Uterus (tissue), 4 donors: ENCODE data around the gene KRT39. TPM values are rescaled to one million over a fixed set of nuclear protein-coding genes. Genes with fewer than 3 reads are reported as not detected.

Experiments used
- DNase-seq, 2 donors: peaks; one replicate each; pipeline ENCODE4 v3.0.0-alpha.2; 2019 to 2020
- H3K27ac ChIP-seq, 2 donors: fragments of 200-600 bp; sonication (generic); 1 replicate in 1 of 2; 2 replicates in 1 of 2; pipeline ENCODE4 v1.5.1; 2016 to 2018
- H3K27me3 ChIP-seq, 2 donors: fragments of 200-600 bp; sonication (generic); one replicate each; pipeline ENCODE4 v1.5.1; 2018 to 2019; ENCODE audit warnings: control low read depth in 1 of 2
- H3K36me3 ChIP-seq, 2 donors: fragments of 200-600 bp; sonication (generic); one replicate each; pipeline ENCODE4 v1.5.1; 2019; ENCODE audit warnings: control low read depth in 1 of 2
- H3K4me1 ChIP-seq, 2 donors: fragments of 200-600 bp; sonication (generic); one replicate each; pipeline ENCODE4 v1.5.1; 2018 to 2019; ENCODE audit warnings: control low read depth in 1 of 2
- H3K4me3 ChIP-seq, 2 donors: fragments of 200-600 bp; sonication (generic); 1 replicate in 1 of 2; 2 replicates in 1 of 2; pipeline ENCODE4 v1.5.1; 2018 to 2019; ENCODE audit warnings: mild to moderate bottlenecking in 1 of 2
- H3K9me3 ChIP-seq, 2 donors: fragments of 200-600 bp; sonication (generic); one replicate each; pipeline ENCODE4 v1.5.1; 2019; ENCODE audit warnings: control low read depth in 1 of 2
- POLR2A ChIP-seq, 2 donors: fragments of 450-650 bp; IDR thresholded peaks; one replicate each; pipeline ENCODE4 v1.6.1; 2016; ENCODE audit warnings: antibody characterized with exemption in 2 of 2, mild to moderate bottlenecking in 1 of 2, moderate library complexity in 1 of 2
- intact Hi-C: fragments of 100-400 bp; cut with DNase I; formaldehyde crosslinking; loops from one replicate; pipeline ENCODE4 v1.15.1; 2023; ENCODE audit warnings: low total_unique reads
- total RNA-seq, 4 donors: library from RNA; depleted of rRNA in 3 of 4; stranded (reverse); fragments of >200 nt in 3 of 4; gene quantifications; one replicate each; pipeline versions ENCODE4 v1.1.0 to v1.2.4, GENCODE V29; 2014 to 2023
- TF ChIP-seq, protein P1 (sequence below), 4 experiments: fragments of 200-600 bp in 2 of 4; fragments of 450-650 bp in 2 of 4; sonication (generic) in 2 of 4; IDR thresholded peaks; one replicate each; pipeline ENCODE4 v1.5.1; 2016 to 2019; ENCODE audit warnings: antibody characterized with exemption in 4 of 4, mild to moderate bottlenecking in 2 of 4, moderate library complexity in 1 of 4
- donor health status: DM: yes; HTN: yes; CAD: no.

Gene KRT39
- total RNA-seq, 4 donors from 2014 or later, result not detected

GRCh38 chr17:41010441-41010840 is 43.7 kb upstream of the KRT39 start:
- Histone ChIP-seq H3K4me3 (no peak overlapping the region), H3K9me3 (no peaks in the 10 kb centered on the region), H3K27me3 (no peaks in the 10 kb centered on the region), H3K27ac (no peak overlapping the region), H3K4me1 (no peaks in the 10 kb centered on the region), H3K36me3 (no peaks in the 10 kb centered on the region)
- no peak for DNase-seq
- TF ChIP-seq, protein P1, sequence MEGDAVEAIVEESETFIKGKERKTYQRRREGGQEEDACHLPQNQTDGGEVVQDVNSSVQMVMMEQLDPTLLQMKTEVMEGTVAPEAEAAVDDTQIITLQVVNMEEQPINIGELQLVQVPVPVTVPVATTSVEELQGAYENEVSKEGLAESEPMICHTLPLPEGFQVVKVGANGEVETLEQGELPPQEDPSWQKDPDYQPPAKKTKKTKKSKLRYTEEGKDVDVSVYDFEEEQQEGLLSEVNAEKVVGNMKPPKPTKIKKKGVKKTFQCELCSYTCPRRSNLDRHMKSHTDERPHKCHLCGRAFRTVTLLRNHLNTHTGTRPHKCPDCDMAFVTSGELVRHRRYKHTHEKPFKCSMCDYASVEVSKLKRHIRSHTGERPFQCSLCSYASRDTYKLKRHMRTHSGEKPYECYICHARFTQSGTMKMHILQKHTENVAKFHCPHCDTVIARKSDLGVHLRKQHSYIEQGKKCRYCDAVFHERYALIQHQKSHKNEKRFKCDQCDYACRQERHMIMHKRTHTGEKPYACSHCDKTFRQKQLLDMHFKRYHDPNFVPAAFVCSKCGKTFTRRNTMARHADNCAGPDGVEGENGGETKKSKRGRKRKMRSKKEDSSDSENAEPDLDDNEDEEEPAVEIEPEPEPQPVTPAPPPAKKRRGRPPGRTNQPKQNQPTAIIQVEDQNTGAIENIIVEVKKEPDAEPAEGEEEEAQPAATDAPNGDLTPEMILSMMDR (IDR thresholded peaks at IDR 0.05), result no peak
- TF ChIP-seq POLR2A (IDR thresholded peaks at IDR 0.05), result no peak
- intact Hi-C loops, result no loop called here

DNA sequence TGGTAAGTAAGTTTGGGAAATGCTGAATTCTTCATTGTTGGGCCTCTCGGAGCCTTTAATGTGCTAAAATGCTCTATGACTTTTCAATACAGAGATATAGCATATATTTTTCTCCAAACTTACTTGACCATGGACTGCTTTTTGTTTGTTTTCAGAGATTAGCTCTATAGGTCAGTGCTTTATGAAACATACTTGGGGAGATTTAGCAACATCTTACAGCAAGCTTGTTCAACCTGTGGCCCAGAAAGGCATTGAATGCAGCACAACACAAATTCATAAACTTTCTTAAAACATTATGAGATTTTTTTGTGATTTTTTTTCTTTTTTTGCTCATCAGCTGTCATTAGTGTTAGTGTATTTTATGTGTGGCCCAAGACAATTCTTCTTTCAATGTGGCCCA is 43.2 kb upstream of the KRT39 start:
- H3K36me3 ChIP-seq, result no peaks in the 10 kb centered on the region
- H3K27ac ChIP-seq, result no peak overlapping the region
- no peaks in the 10 kb centered on the region for H3K4me1 ChIP-seq
- no peaks in the 10 kb centered on the region for H3K9me3 ChIP-seq
- no peaks in the 10 kb centered on the region for H3K27me3 ChIP-seq
- intact Hi-C loops, result no loop called here
- no peak for DNase-seq
- TF ChIP-seq, protein P1 (IDR thresholded peaks at IDR 0.05), result no peak
- no peak for TF ChIP-seq POLR2A (IDR thresholded peaks at IDR 0.05)
- no peak overlapping the region for H3K4me3 ChIP-seq

DNA sequence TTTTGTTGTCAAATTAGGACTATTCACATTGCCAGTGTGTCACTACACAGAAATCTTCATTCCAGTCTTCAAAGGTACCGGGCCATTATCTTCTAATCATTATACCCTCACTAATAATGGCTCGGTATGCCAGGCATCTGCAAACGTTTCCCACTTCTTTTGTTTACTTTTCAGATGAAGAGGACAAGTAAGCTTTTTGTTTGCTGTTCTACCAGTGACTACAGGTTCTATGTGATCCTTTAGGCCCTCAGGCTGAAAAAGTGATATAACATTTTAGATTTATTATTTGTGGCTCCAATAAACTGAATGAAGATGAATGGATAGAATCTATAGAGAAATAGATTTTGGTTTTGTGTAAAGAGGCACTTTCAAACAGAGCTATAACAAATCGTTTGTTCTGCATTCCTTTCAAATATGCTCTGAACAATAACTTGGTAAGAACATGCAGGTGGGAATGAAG is 42.6 kb upstream of the KRT39 start:
- Histone ChIP-seq H3K27ac (no peak overlapping the region), H3K27me3 (no peaks in the 10 kb centered on the region), H3K4me3 (no peak overlapping the region), H3K36me3 (no peaks in the 10 kb centered on the region), H3K9me3 (no peaks in the 10 kb centered on the region), H3K4me1 (no peaks in the 10 kb centered on the region)
- TF ChIP-seq, protein P1 (IDR thresholded peaks at IDR 0.05), result no peak
- no peak for TF ChIP-seq POLR2A (IDR thresholded peaks at IDR 0.05)
- intact Hi-C loops, result no loop called here
- DNase-seq, result no peak

GRCh38 chr17:41008811-41009210 is 42.1 kb upstream of the KRT39 start, which contains the start of gene KRTAP3-1:
Gene KRTAP3-1, minus strand, starts transcription at chr17:41009128. Its CDS starts 54 bp downstream, at chr17:41009074.
- Histone ChIP-seq H3K9me3 (no peaks in the 10 kb centered on the region), H3K4me1 (no peaks in the 10 kb centered on the region), H3K27me3 (no peaks in the 10 kb centered on the region), H3K27ac (no peak within 1 kb of the TSS), H3K36me3 (no peaks in the 10 kb centered on the region), H3K4me3 (no peak within 1 kb of the TSS)
- DNase-seq, result no peak
- TF ChIP-seq, protein P1 (IDR thresholded peaks at IDR 0.05), result no peak
- no peak for TF ChIP-seq POLR2A (IDR thresholded peaks at IDR 0.05)
- intact Hi-C loops, result no loop called here

DNA sequence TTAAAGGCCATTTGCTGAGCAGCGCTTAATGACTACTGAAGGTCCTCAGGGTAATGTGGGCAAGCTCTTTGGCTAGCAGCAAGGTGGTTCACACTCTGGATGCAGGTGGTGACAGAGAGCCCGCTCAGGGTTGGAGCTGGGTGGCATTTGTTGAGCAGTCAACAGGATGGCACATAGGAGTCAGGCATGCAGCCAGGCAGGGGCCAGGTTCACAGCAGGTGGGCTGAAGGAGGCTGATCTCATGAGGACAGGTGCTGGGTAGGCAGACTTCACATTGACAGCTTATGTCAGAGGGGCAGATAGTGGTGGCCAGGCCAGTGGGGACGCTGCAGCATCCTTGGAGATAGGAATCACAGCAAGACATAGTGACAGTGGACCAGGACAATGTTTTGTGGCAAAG is 37.6 kb upstream of the KRT39 start:
- Histone ChIP-seq H3K9me3 (no peaks in the 10 kb centered on the region), H3K27me3 (no peaks in the 10 kb centered on the region), H3K4me3 (no peak overlapping the region), H3K4me1 (no peaks in the 10 kb centered on the region), H3K27ac (no peak overlapping the region), H3K36me3 (no peaks in the 10 kb centered on the region)
- DNase-seq, result no peak
- intact Hi-C loops, result no loop called here
- TF ChIP-seq, protein P1 (IDR thresholded peaks at IDR 0.05), result no peak
- TF ChIP-seq POLR2A (IDR thresholded peaks at IDR 0.05), result no peak
